Neural cell (in vitro differentiated cells): Measurements from ENCODE around the gene CATSPERB. TPM values are rescaled to one million over a fixed set of nuclear protein-coding genes. Genes with fewer than 3 reads are reported as not detected.

Experiments used
- H2AFZ ChIP-seq: fragments of 200-600, 300-800 bp; sonication (generic), shearing (Covaris generic); 2 replicates; pipeline ENCODE4 v1.6.0; 2014; ENCODE audit warnings: low read depth, mild to moderate bottlenecking, antibody characterized with exemption, low read length, moderate library complexity
- H3F3A ChIP-seq: fragments of 200-600 bp; shearing (Covaris generic); 2 replicates; pipeline ENCODE4 v1.6.1; 2016; ENCODE audit warnings: mild to moderate bottlenecking, moderate library complexity, mixed read lengths, antibody characterized with exemption, low read length; ENCODE audit not compliant: insufficient read depth, poor library complexity, severe bottlenecking
- H3K27ac ChIP-seq: fragments of 200-600, 300-800 bp; sonication (generic), shearing (Covaris generic); 2 replicates; pipeline ENCODE4 v1.5.1; 2014; ENCODE audit warnings: mild to moderate bottlenecking, low read length, moderate library complexity
- H3K27me3 ChIP-seq: fragments of 300-800, 200-600 bp; sonication (generic), shearing (Covaris generic); 2 replicates; pipeline ENCODE4 v1.6.0; 2014; ENCODE audit warnings: mild to moderate bottlenecking, low read depth, low read length, moderate library complexity; ENCODE audit not compliant: insufficient read depth
- H3K36me3 ChIP-seq: fragments of 300-800, 200-600 bp; sonication (generic), shearing (Covaris generic); 2 replicates; pipeline ENCODE4 v1.5.1; 2014; ENCODE audit warnings: mild to moderate bottlenecking, antibody characterized with exemption, low read length, moderate library complexity; ENCODE audit not compliant: insufficient read depth
- H3K4me2 ChIP-seq: fragments of 300-800, 200-600 bp; sonication (generic), shearing (Covaris generic); 2 replicates; pipeline ENCODE4 v1.6.0; 2014; ENCODE audit warnings: mild to moderate bottlenecking, low read length
- H3K4me3 ChIP-seq: fragments of 300-800, 200-600 bp; sonication (generic), shearing (Covaris generic); 2 replicates; pipeline ENCODE4 v1.5.1; 2014; ENCODE audit warnings: mild to moderate bottlenecking, low read length, moderate library complexity
- H3K79me2 ChIP-seq: fragments of 200-600 bp; shearing (Covaris generic); replicated peaks from 2 replicates; pipeline ENCODE4 v1.6.0; 2014; ENCODE audit warnings: mild to moderate bottlenecking, low read length, moderate library complexity; ENCODE audit not compliant: insufficient read depth
- H3K9ac ChIP-seq: fragments of 300-800, 200-600 bp; sonication (generic), shearing (Covaris generic); 2 replicates; pipeline ENCODE4 v1.6.1; 2016; ENCODE audit warnings: mild to moderate bottlenecking, low read length, mixed read lengths
- H3K9me2 ChIP-seq: fragments of 200-600 bp; shearing (Covaris generic); 2 replicates; pipeline ENCODE4 v1.6.1; 2016; ENCODE audit warnings: mild to moderate bottlenecking, low read length, mixed read lengths; ENCODE audit not compliant: insufficient read depth
- H3K9me3 ChIP-seq: fragments of 200-600, 300-800 bp; sonication (generic), shearing (Covaris generic); 2 replicates; pipeline ENCODE4 v1.6.1; 2016; ENCODE audit warnings: mild to moderate bottlenecking, mixed run types, low read length, moderate library complexity, mixed read lengths
- H4K20me1 ChIP-seq: fragments of 200-600 bp; shearing (Covaris generic); 2 replicates; pipeline ENCODE4 v1.6.1; 2016; ENCODE audit warnings: mild to moderate bottlenecking, mixed run types; ENCODE audit not compliant: insufficient read depth
- CTCF ChIP-seq: fragments of 450-650 bp; IDR thresholded peaks from 2 replicates; pipeline ENCODE4 v1.5.1; 2014; ENCODE audit warnings: antibody characterized with exemption, mild to moderate bottlenecking, moderate library complexity; ENCODE audit not compliant: poor library complexity, severe bottlenecking
- EP300 ChIP-seq: fragments of 450-650 bp; conservative IDR thresholded peaks from 2 replicates; pipeline ENCODE4 v1.6.1; 2014; ENCODE audit warnings: antibody characterized with exemption, mild to moderate bottlenecking, moderate library complexity; ENCODE audit not compliant: poor library complexity, severe bottlenecking
- EZH2 ChIP-seq: fragments of 200-600, 300-800 bp; shearing (Covaris generic), sonication (generic); IDR thresholded peaks from 2 replicates; pipeline ENCODE4 v1.6.1; 2014; ENCODE audit warnings: antibody characterized with exemption, low read length, borderline replicate concordance, mild to moderate bottlenecking; ENCODE audit not compliant: insufficient read depth, poor library complexity, severe bottlenecking
- MXI1 ChIP-seq: fragments of 450-650 bp; conservative IDR thresholded peaks from 2 replicates; pipeline ENCODE4 v1.6.1; 2014; ENCODE audit warnings: antibody characterized with exemption, mild to moderate bottlenecking; ENCODE audit not compliant: poor library complexity, severe bottlenecking
- POLR2AphosphoS5 ChIP-seq: IDR thresholded peaks from 2 replicates; pipeline ENCODE4 v1.6.1; 2012
- RAD21 ChIP-seq: fragments of 450-650 bp; conservative IDR thresholded peaks from 2 replicates; pipeline ENCODE4 v1.6.1; 2014; ENCODE audit warnings: antibody characterized with exemption, mild to moderate bottlenecking, moderate library complexity
- REST ChIP-seq: IDR thresholded peaks from 2 replicates; pipeline ENCODE4 v1.6.1; 2012; ENCODE audit warnings: borderline replicate concordance
- SMC3 ChIP-seq: fragments of 450-650 bp; conservative IDR thresholded peaks from 2 replicates; pipeline ENCODE4 v1.6.1; 2014; ENCODE audit warnings: antibody characterized with exemption, mild to moderate bottlenecking, moderate library complexity; ENCODE audit not compliant: poor library complexity
- TAF1 ChIP-seq: IDR thresholded peaks from 2 replicates; pipeline ENCODE4 v1.6.1; 2012; ENCODE audit warnings: low read depth
- polyA plus RNA-seq: library from polyadenylated mRNA; depleted of rRNA; stranded (reverse); fragments of >200 nt; gene quantifications from 2 replicates; pipeline ENCODE4 v1.2.3, GENCODE V29; 2014

Gene CATSPERB
- polyA plus RNA-seq, 1 donor from 2014 or later = not detected

GRCh38 chr14:91744068-91744480 lies 12.2 kb upstream of the CATSPERB start:
- H3K79me2 ChIP-seq = no peaks in the 10 kb centered on the region
- H3K9me3 ChIP-seq = no peaks in the 10 kb centered on the region
- no peak overlapping the region for H3K27ac ChIP-seq
- no peaks in the 10 kb centered on the region for H3K36me3 ChIP-seq
- no peak for TF ChIP-seq POLR2AphosphoS5
- no peak for TF ChIP-seq SMC3
- no peak for TF ChIP-seq MXI1
- TF ChIP-seq REST = no peak
- no peak for TF ChIP-seq CTCF
- TF ChIP-seq EZH2 = no peak
- no peak for TF ChIP-seq TAF1
- TF ChIP-seq RAD21 = no peak
- no peak for TF ChIP-seq EP300
- no peaks in the 10 kb centered on the region for H3K27me3 ChIP-seq
- H3K9ac ChIP-seq = no peak overlapping the region
- H3F3A ChIP-seq = no peaks in the 10 kb centered on the region
- no peak overlapping the region for H3K4me3 ChIP-seq
- H2AFZ ChIP-seq = no peak overlapping the region
- no peaks in the 10 kb centered on the region for H4K20me1 ChIP-seq
- no peak overlapping the region for H3K4me2 ChIP-seq
- H3K9me2 ChIP-seq = no peaks in the 10 kb centered on the region

- no peaks in the 10 kb centered on the region for H3K9me3 ChIP-seq
- no peaks in the 10 kb centered on the region for H3K27me3 ChIP-seq
- H2AFZ ChIP-seq = no peak overlapping the region
- H3K27ac ChIP-seq = no peak overlapping the region
- H3K9me2 ChIP-seq = no peaks in the 10 kb centered on the region
- H3K36me3 ChIP-seq = no peaks in the 10 kb centered on the region
- no peaks in the 10 kb centered on the region for H4K20me1 ChIP-seq
- H3K4me3 ChIP-seq = no peak overlapping the region
- H3F3A ChIP-seq = no peaks in the 10 kb centered on the region
- H3K9ac ChIP-seq = no peak overlapping the region
- TF ChIP-seq POLR2AphosphoS5 (no peak), TAF1 (no peak), RAD21 (no peak), EZH2 (no peak), REST (no peak), CTCF (no peak), MXI1 (no peak), EP300 (no peak), SMC3 (no peak)
- H3K79me2 ChIP-seq = no peaks in the 10 kb centered on the region
- no peak overlapping the region for H3K4me2 ChIP-seq
These were observed 11.4 kb upstream of the CATSPERB start for GRCh38 chr14:91743305-91743653.
